ES-I3 (cell line): ENCODE measurements around the gene BTN3A1.
A peak's percentile ranks its signal among the peaks of the same experiment; 100 is the strongest.
"Not testable (repeated sequence)": the region's sequence is repeated elsewhere in the genome, so short reads cannot be mapped to it uniquely, and the experiment has no call there.

Experiments
- H3K36me3 ChIP-seq: 2 replicates; pipeline ENCODE4 v1.6.1; 2013; ENCODE audit warnings: mild to moderate bottlenecking, low read length, control low read depth, moderate library complexity; ENCODE audit not compliant: insufficient read depth
- H3K4me1 ChIP-seq: 2 replicates; pipeline ENCODE4 v1.6.1; 2013; ENCODE audit warnings: mild to moderate bottlenecking, control low read depth, low read length; ENCODE audit not compliant: insufficient read depth
- H3K9ac ChIP-seq: 2 replicates; pipeline ENCODE4 v1.6.1; 2013; ENCODE audit warnings: low read depth, mild to moderate bottlenecking, low read length, moderate library complexity
- H3K9me3 ChIP-seq: 2 replicates; pipeline ENCODE4 v1.6.1; 2013; ENCODE audit warnings: mild to moderate bottlenecking, low read length, moderate library complexity; ENCODE audit not compliant: control insufficient read depth, insufficient read depth

Gene BTN3A1

GRCh38 chr6:26367114-26367513 lies 35.0 kb upstream of the BTN3A1 start:
- Histone ChIP-seq H3K4me1 (no peaks in the 10 kb centered on the region), H3K9me3 (no peaks in the 10 kb centered on the region), H3K9ac (no peak overlapping the region), H3K36me3 (no peaks in the 10 kb centered on the region)

- not testable (repeated sequence) for H3K4me1 ChIP-seq, H3K36me3 ChIP-seq, H3K9ac ChIP-seq, H3K9me3 ChIP-seq
Observed at GRCh38 chr6:26371813-26372212, 30.3 kb upstream of the BTN3A1 start.

- Histone ChIP-seq H3K9ac (no peak overlapping the region), H3K9me3 (no peaks in the 10 kb centered on the region), H3K4me1 (no peaks in the 10 kb centered on the region), H3K36me3 (no peaks in the 10 kb centered on the region)
Observed at GRCh38 chr6:26372308-26373144, 29.5 kb upstream of the BTN3A1 start.

DNA sequence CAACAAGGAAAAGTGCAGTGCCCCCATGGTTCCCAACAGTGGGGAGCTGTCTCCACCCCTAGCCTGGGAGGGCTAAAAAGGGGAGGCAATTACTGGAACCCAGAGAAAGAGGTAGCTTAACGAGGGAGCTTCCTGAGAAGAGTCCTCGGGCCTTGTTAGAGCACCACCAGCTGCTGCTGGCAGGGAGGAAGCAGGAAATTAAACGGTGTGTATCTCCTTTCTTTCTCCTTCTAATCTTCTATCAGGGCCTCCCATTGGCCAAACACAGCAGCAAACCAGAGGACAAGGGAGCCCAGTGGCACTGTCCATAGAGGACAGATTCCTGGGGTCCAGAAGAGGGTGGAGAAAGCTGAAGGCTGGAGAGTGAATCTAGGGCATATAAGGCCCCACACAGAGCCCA lies 26.8 kb upstream of the BTN3A1 start:
- H3K36me3 ChIP-seq: no peaks in the 10 kb centered on the region
- no peaks in the 10 kb centered on the region for H3K4me1 ChIP-seq
- H3K9me3 ChIP-seq: no peaks in the 10 kb centered on the region
- no peak overlapping the region for H3K9ac ChIP-seq

DNA sequence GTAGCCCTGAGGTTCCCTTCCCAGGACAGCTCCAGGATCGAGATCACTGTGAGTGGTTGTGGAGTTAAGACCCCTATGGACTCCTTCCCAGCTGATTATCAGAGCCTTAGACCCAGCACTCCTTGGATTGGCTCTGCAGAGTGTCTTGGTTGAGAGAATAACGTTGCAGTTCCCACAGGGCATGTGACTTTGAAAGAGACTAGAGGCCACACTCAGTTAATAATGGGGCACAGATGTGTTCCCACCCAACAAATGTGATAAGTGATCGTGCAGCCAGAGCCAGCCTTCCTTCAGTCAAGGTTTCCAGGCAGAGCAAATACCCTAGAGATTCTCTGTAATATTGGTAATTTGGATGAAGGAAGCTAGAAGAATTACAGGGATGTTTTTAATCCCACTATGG lies 24.4 kb upstream of the BTN3A1 start:
- no peak overlapping the region for H3K9ac ChIP-seq
- no peaks in the 10 kb centered on the region for H3K9me3 ChIP-seq
- H3K4me1 ChIP-seq: no peaks in the 10 kb centered on the region
- no peaks in the 10 kb centered on the region for H3K36me3 ChIP-seq

DNA sequence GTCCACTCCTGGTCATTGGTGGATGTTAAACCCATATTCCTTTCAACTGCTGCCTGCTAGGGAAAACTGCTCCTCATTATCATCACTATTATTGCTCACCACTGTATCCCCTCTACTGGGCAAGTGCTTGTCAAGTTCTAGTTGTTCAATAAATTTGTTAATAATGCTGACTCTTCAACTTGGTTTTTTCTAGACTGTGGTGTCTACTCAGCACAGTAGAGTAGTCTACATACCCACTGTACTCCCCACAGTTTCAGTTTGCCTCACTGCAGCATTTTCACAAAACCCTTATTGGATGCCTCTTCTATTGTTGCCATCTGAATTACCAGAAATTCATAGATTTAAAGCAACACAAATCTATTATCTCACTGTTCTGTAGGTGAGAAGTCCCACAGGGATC lies 23.9 kb upstream of the BTN3A1 start:
- not testable (repeated sequence) for H3K36me3 ChIP-seq, H3K9ac ChIP-seq, H3K9me3 ChIP-seq, H3K4me1 ChIP-seq

GRCh38 chr6:26379292-26379691 lies 22.8 kb upstream of the BTN3A1 start:
- H3K9ac ChIP-seq: no peak overlapping the region
- peaks cover 3% of the 10 kb centered on the region for H3K4me1 ChIP-seq
- no peaks in the 10 kb centered on the region for H3K9me3 ChIP-seq
- H3K36me3 ChIP-seq: no peaks in the 10 kb centered on the region

GRCh38 chr6:26379740-26380139 lies 22.3 kb upstream of the BTN3A1 start:
- H3K9me3 ChIP-seq: no peaks in the 10 kb centered on the region
- H3K9ac ChIP-seq: no peak overlapping the region
- H3K4me1 ChIP-seq: peaks cover 3% of the 10 kb centered on the region
- H3K36me3 ChIP-seq: no peaks in the 10 kb centered on the region

- no peak overlapping the region for H3K9ac ChIP-seq
- H3K9me3 ChIP-seq: no peaks in the 10 kb centered on the region
- H3K4me1 ChIP-seq: peaks cover 3% of the 10 kb centered on the region
- H3K36me3 ChIP-seq: no peaks in the 10 kb centered on the region
Observed at GRCh38 chr6:26380256-26380655, 21.8 kb upstream of the BTN3A1 start.

- Histone ChIP-seq H3K9me3 (no peaks in the 10 kb centered on the region), H3K36me3 (no peaks in the 10 kb centered on the region), H3K4me1 (peaks cover 3% of the 10 kb centered on the region), H3K9ac (no peak overlapping the region)
Observed at GRCh38 chr6:26382121-26382520, 20.0 kb upstream of the BTN3A1 start.

- Histone ChIP-seq H3K9ac (peak overlapping the region; percentile 97), H3K9me3 (no peaks in the 10 kb centered on the region), H3K36me3 (no peaks in the 10 kb centered on the region), H3K4me1 (peaks cover 10% of the 10 kb centered on the region)
Observed at GRCh38 chr6:26383624-26384417, 18.3 kb upstream of the BTN3A1 start.

DNA sequence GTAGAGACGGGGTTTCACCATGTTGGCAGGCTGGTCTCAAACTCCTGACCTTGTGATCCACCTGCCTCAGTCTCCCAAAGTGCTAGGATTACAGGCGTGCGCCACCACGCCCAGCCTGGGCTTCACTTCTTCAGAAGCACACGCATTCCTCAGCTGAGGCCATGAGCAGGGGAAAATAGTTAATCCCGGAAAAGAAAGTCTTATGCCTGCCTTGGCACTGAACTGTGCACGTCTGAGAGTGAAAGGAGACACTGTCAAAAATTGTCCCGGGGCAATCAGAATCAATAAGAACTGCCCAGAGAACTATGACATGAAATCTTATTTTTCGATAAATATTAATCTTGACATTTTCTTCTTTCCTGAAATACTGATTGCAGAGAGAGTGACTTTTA lies 16.3 kb upstream of the BTN3A1 start:
- Histone ChIP-seq H3K4me1 (peaks cover 10% of the 10 kb centered on the region), H3K36me3 (peaks cover 8% of the 10 kb centered on the region; the same call in 1 of the 2 replicates), H3K9me3 (no peaks in the 10 kb centered on the region), H3K9ac (no peak overlapping the region)

DNA sequence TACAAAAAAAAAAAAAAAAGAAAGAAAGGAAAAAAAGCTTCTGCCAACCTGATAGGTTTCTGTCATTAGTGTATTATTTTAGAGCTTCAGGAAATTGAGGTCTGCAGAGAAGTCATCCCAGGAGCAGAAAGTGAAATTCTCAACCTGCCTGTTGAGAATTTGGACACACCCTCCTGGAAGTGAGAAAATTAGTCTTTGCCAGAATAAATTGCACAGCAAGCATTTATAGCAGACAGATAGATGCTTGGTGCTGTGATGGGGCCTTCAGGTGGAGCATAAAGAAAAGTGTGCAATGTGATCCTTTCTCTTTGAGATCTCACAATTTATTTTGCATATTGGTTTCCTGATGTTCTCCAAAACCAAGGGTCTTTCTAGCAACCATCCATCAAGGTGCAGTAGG lies 14.5 kb upstream of the BTN3A1 start:
- peaks cover 8% of the 10 kb centered on the region; the same call in 1 of the 2 replicates for H3K36me3 ChIP-seq
- no peaks in the 10 kb centered on the region for H3K9me3 ChIP-seq
- H3K9ac ChIP-seq: no peak overlapping the region
- peaks cover 10% of the 10 kb centered on the region for H3K4me1 ChIP-seq

DNA sequence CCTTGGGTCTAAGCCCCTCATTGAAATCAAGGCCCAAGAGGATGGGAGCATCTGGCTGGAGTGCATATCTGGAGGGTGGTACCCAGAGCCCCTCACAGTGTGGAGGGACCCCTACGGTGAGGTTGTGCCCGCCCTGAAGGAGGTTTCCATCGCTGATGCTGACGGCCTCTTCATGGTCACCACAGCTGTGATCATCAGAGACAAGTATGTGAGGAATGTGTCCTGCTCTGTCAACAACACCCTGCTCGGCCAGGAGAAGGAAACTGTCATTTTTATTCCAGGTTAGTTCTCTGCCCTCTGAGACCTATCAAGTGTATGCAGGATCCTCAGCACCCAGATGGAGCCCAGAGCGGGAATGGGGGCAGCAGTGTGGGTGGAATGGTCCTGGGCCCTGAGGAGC lies 14.1 kb upstream of the BTN3A1 start:
- peaks cover 8% of the 10 kb centered on the region; the same call in 1 of the 2 replicates for H3K36me3 ChIP-seq
- no peak overlapping the region for H3K9ac ChIP-seq
- no peaks in the 10 kb centered on the region for H3K9me3 ChIP-seq
- H3K4me1 ChIP-seq: peaks cover 10% of the 10 kb centered on the region

GRCh38 chr6:26388441-26388840 lies 13.6 kb upstream of the BTN3A1 start:
- Histone ChIP-seq H3K36me3 (peaks cover 8% of the 10 kb centered on the region; the same call in 1 of the 2 replicates), H3K9me3 (no peaks in the 10 kb centered on the region), H3K4me1 (peaks cover 10% of the 10 kb centered on the region), H3K9ac (no peak overlapping the region)
